Hepatocyte (in vitro differentiated cells): ENCODE results near the gene HSPA1A. TPM values are rescaled to one million over a fixed set of nuclear protein-coding genes. Genes with fewer than 3 reads are reported as not detected.

Experiments used
- DNase-seq: peaks from one replicate; pipeline ENCODE4 v3.0.0-alpha.2; 2016; ENCODE audit warnings: low spot score
- H2AFZ ChIP-seq: fragments of 200-600 bp; sonication (generic); 2 replicates; pipeline ENCODE4 v1.6.0; 2016; ENCODE audit warnings: antibody characterized with exemption, mild to moderate bottlenecking
- H3K27ac ChIP-seq: fragments of 200-600 bp; sonication (generic); 2 replicates; pipeline ENCODE4 v1.5.1; 2016; ENCODE audit warnings: mild to moderate bottlenecking
- H3K27me3 ChIP-seq: fragments of 200-600 bp; sonication (generic); 2 replicates; pipeline ENCODE4 v1.6.1; 2016
- H3K36me3 ChIP-seq: fragments of 200-600 bp; sonication (generic); replicated peaks from 2 replicates; pipeline ENCODE4 v1.5.1; 2016; ENCODE audit warnings: low read depth; ENCODE audit not compliant: insufficient read depth
- H3K4me1 ChIP-seq: fragments of 200-600 bp; sonication (generic); 2 replicates; pipeline ENCODE4 v1.5.1; 2016; ENCODE audit warnings: mild to moderate bottlenecking, moderate library complexity; ENCODE audit not compliant: insufficient read depth
- H3K4me2 ChIP-seq: fragments of 200-600 bp; sonication (generic); 2 replicates; pipeline ENCODE4 v1.6.0; 2016
- H3K4me3 ChIP-seq: fragments of 200-600 bp; sonication (generic); 2 replicates; pipeline ENCODE4 v1.5.1; 2016; ENCODE audit warnings: mild to moderate bottlenecking
- H3K79me2 ChIP-seq: fragments of 200-600 bp; sonication (generic); 2 replicates; pipeline ENCODE4 v1.6.0; 2017; ENCODE audit warnings: mild to moderate bottlenecking
- H3K9me2 ChIP-seq: fragments of 200-600 bp; sonication (generic); replicated peaks from 2 replicates; pipeline ENCODE4 v1.6.0; 2017; ENCODE audit warnings: mild to moderate bottlenecking; ENCODE audit not compliant: insufficient read depth
- H3K9me3 ChIP-seq: fragments of 200-600 bp; sonication (generic); 2 replicates; pipeline ENCODE4 v1.5.1; 2016; ENCODE audit warnings: low read depth, mild to moderate bottlenecking
- H4K20me1 ChIP-seq: fragments of 200-600 bp; sonication (generic); 2 replicates; pipeline ENCODE4 v1.6.0; 2016; ENCODE audit warnings: mild to moderate bottlenecking; ENCODE audit not compliant: insufficient read depth, poor library complexity, severe bottlenecking
- EZH2 ChIP-seq: fragments of 200-600 bp; sonication (generic); IDR thresholded peaks from 2 replicates; pipeline ENCODE4 v1.6.1; 2016; ENCODE audit warnings: antibody characterized with exemption, mild to moderate bottlenecking, borderline replicate concordance
- EZH2phosphoT487 ChIP-seq: fragments of 200-600 bp; sonication (generic); IDR thresholded peaks from one replicate; pipeline ENCODE4 v1.6.1; 2018; ENCODE audit warnings: antibody characterized with exemption, mild to moderate bottlenecking, low read depth, moderate library complexity; ENCODE audit not compliant: unreplicated experiment, severe bottlenecking
- WGBS: methylation state at CpG from one replicate; pipeline ENCODE4 v1.1.6; 2016; ENCODE audit warnings: low lambda C conversion rate; ENCODE audit errors: missing lambda C conversion rate; 5-methylcytosine and 5-hydroxymethylcytosine counted together
- polyA plus RNA-seq: library from polyadenylated mRNA; unstranded; fragments of >200 nt; fragmentation: Nextera tagmentation; extraction: Ambion mirVana; gene quantifications from 2 replicates; pipeline ENCODE4 v1.2.1, GENCODE V29; 2016
- total RNA-seq: library from RNA; depleted of rRNA; stranded (reverse); fragments of >200 nt; gene quantifications from 2 replicates; pipeline ENCODE4 v1.2.3, GENCODE V29; 2014
- TF ChIP-seq, protein P1 (sequence below): fragments of 200-600 bp; sonication (generic); IDR thresholded peaks from 2 replicates; pipeline ENCODE4 v1.5.1; 2016; ENCODE audit warnings: antibody characterized with exemption, mild to moderate bottlenecking; ENCODE audit not compliant: poor library complexity

The HSPA1A gene
- total and polyA plus RNA-seq, 2 experiments from 2014 or later = 82.2 to 83.3 TPM

GRCh38 chr6:31776989-31777666 is 38.2 kb upstream of the HSPA1A start, which contains the start of gene VWA7:
Gene VWA7, minus strand, starts transcription at chr6:31777328. Its CDS starts 549 bp downstream, at chr6:31776779.
- H3K4me1 ChIP-seq = peaks cover 27% of the 10 kb centered on the region
- H3K27me3 ChIP-seq = no peaks in the 10 kb centered on the region
- TF ChIP-seq, protein P1, sequence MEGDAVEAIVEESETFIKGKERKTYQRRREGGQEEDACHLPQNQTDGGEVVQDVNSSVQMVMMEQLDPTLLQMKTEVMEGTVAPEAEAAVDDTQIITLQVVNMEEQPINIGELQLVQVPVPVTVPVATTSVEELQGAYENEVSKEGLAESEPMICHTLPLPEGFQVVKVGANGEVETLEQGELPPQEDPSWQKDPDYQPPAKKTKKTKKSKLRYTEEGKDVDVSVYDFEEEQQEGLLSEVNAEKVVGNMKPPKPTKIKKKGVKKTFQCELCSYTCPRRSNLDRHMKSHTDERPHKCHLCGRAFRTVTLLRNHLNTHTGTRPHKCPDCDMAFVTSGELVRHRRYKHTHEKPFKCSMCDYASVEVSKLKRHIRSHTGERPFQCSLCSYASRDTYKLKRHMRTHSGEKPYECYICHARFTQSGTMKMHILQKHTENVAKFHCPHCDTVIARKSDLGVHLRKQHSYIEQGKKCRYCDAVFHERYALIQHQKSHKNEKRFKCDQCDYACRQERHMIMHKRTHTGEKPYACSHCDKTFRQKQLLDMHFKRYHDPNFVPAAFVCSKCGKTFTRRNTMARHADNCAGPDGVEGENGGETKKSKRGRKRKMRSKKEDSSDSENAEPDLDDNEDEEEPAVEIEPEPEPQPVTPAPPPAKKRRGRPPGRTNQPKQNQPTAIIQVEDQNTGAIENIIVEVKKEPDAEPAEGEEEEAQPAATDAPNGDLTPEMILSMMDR = no peak
- no peak for TF ChIP-seq EZH2phosphoT487
- no peak for TF ChIP-seq EZH2
- peak within 1 kb of the TSS; percentile 62 for H3K4me2 ChIP-seq
- peak; percentile 94 for DNase-seq
- H3K36me3 ChIP-seq = no peaks in the 10 kb centered on the region
- H3K9me3 ChIP-seq = no peaks in the 10 kb centered on the region
- H3K79me2 ChIP-seq = no peaks in the 10 kb centered on the region
- no peaks in the 10 kb centered on the region for H3K9me2 ChIP-seq
- H2AFZ ChIP-seq = no peak within 1 kb of the TSS
- no peak within 1 kb of the TSS for H3K4me3 ChIP-seq
- H4K20me1 ChIP-seq = no peaks in the 10 kb centered on the region
- peak within 1 kb of the TSS; percentile 93 for H3K27ac ChIP-seq
- WGBS = 18% methylated on average over 11 of the region's 15 CpGs

GRCh38 chr6:31777667-31778050 is 37.7 kb upstream of the HSPA1A start:
- no peaks in the 10 kb centered on the region for H3K27me3 ChIP-seq
- H3K4me3 ChIP-seq = no peak overlapping the region
- H3K79me2 ChIP-seq = no peaks in the 10 kb centered on the region
- no peak for DNase-seq
- peak overlapping the region; percentile 62 for H3K4me2 ChIP-seq
- peak overlapping the region; percentile 93 for H3K27ac ChIP-seq
- no peaks in the 10 kb centered on the region for H3K9me2 ChIP-seq
- H3K36me3 ChIP-seq = no peaks in the 10 kb centered on the region
- H3K9me3 ChIP-seq = no peaks in the 10 kb centered on the region
- H3K4me1 ChIP-seq = peaks cover 27% of the 10 kb centered on the region
- 93% methylated on average over 5 of the region's 5 CpGs for WGBS
- no peak for TF ChIP-seq EZH2
- TF ChIP-seq EZH2phosphoT487 = no peak
- TF ChIP-seq, protein P1 = no peak
- no peaks in the 10 kb centered on the region for H4K20me1 ChIP-seq
- H2AFZ ChIP-seq = no peak overlapping the region

DNA sequence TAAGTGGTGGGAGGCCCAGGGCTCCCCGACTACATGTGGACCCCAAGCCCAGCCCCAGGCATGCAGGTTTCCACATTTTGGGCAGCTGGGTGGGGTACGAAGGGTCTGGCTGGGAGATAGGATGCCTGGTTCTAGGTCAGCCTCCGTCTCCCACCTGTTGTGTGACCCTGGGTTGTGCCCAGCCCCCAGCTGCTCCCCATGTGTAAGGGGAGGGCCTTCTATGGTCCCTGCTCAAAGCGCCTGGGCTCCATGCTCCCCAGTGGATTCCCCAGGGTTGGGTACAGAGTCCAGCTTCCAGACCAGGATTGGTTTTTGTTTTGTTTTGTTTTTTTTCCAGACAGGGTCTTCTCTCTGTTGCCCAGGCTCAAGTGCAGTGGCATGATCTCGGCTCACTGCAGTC is 37.1 kb upstream of the HSPA1A start:
- Histone ChIP-seq H3K4me1 (peaks cover 27% of the 10 kb centered on the region), H4K20me1 (no peaks in the 10 kb centered on the region), H3K27ac (peak overlapping the region; percentile 93), H3K36me3 (no peaks in the 10 kb centered on the region), H3K27me3 (no peaks in the 10 kb centered on the region), H3K4me3 (no peak overlapping the region), H2AFZ (no peak overlapping the region), H3K4me2 (no peak overlapping the region), H3K9me3 (no peaks in the 10 kb centered on the region), H3K9me2 (no peaks in the 10 kb centered on the region), H3K79me2 (no peaks in the 10 kb centered on the region)
- WGBS = 96% methylated on average over 5 of the region's 5 CpGs
- DNase-seq = no peak
- TF ChIP-seq EZH2phosphoT487 (no peak), EZH2 (no peak)
- TF ChIP-seq, protein P1 = no peak
